Renal cortical epithelial cell (primary cell): Measurements from ENCODE around the gene FUT3. TPM values are rescaled to one million over a fixed set of nuclear protein-coding genes. Genes with fewer than 3 reads are reported as not detected.

Source experiments
- DNase-seq: peaks from one replicate; pipeline ENCODE4 v3.0.0-alpha.2; 2011; ENCODE audit warnings: low read depth
- total RNA-seq: library from RNA; depleted of rRNA; stranded (reverse); fragments of >200 nt; gene quantifications from 2 replicates; pipeline ENCODE4 v1.2.3, GENCODE V29; 2014

The FUT3 gene
- total RNA-seq, 1 donor from 2014 or later = 0.05 TPM

DNA sequence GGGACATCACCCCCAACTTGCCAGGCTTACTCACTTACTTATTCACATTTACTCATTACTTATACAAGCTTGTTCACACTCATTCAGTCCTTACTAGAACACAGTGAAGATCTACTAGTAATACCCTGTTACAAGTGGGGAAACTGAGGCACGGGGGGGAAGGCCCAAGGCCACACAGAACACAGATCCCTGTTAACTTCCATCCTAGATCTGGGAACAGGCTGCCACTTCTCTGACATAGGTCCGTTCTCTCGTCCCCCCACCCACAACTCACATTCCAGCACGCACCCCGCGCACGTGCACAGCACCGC, 47.9 kb downstream of the FUT3 start:
- no peak for DNase-seq

DNA sequence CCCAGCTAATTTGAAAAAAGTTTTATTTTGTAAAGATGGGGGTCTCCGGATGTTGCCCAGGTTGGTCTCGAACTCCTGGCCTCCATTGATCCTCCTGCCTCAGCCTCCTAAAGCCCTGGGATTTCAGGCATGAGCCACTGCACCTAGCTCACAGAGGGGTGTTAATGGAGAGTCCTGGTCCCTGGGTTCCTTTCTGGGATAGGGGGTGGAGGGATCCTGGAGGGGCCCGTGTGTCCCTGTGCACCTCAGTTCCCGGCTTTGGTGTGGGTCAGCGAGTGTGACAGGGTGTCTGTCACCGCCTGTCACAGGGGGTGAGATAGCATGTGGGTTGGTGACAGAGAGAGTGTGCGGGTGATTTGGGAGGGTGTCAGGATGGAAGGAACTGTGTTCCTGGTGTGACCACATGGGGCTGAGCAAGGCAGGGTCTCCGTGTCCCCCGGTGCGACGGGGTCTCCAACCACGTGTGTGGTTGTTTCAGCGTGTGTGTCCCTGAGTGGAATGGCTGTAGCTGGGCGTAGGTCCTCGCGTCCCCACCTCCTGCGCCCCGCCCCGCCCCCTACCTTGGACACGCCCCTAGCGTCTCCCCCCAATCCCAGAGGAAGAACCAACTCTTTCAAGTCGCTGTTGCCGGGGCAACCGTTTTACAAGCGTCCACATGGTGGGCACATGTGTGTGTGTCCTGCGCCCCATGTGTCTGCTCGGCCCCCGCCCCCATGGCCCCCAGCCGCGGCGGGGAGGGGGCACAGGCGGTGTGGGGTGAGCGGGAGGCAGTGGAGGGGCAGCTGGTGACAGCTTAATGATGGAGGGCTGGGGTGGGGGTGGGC, 49.2 kb downstream of the FUT3 start:
- DNase-seq = no peak

DNA sequence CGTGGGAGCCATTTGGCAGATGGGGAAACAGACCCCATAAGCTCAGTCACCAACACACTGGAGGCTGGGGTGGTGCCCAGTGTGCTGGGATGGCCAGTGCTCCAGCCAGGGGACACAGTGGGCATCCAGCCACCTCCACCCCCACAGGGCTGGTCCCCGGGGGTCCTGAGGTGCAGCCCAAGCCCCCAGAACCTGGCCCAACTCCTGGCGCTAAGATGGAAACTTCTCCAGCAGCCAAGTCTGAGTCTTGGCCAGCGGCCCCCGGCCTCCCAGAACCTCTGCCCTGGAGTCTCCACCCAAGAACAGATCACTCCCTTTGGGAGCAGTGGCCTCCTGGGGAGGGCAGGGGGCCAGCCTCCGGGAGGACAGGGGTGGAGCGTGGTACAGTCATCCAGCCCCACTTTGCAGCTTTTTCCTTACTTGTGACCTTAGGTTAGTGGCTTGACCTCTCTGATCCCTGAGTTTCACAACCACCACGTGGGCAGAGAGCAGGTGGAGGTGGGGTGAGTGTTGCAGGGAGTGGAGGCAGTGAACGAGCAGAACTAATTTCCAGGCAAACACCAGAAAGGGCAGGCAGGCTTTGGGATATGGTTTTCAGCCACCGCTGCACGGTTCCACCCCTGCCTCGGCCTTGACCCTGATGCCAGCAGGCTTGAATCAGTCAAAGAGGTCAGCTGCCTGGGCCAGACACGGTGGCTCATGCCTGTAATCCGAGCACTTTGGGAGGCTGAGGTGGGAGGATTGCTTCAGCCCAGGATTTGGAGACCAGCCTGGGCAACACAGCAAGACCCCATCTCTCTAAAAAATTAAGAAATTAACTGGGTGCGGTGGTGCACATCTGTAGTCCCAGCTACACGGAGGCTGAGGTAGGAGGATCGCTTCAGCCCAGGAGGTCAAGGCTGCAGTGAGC, 50.6 kb downstream of the FUT3 start:
- DNase-seq = no peak

DNA sequence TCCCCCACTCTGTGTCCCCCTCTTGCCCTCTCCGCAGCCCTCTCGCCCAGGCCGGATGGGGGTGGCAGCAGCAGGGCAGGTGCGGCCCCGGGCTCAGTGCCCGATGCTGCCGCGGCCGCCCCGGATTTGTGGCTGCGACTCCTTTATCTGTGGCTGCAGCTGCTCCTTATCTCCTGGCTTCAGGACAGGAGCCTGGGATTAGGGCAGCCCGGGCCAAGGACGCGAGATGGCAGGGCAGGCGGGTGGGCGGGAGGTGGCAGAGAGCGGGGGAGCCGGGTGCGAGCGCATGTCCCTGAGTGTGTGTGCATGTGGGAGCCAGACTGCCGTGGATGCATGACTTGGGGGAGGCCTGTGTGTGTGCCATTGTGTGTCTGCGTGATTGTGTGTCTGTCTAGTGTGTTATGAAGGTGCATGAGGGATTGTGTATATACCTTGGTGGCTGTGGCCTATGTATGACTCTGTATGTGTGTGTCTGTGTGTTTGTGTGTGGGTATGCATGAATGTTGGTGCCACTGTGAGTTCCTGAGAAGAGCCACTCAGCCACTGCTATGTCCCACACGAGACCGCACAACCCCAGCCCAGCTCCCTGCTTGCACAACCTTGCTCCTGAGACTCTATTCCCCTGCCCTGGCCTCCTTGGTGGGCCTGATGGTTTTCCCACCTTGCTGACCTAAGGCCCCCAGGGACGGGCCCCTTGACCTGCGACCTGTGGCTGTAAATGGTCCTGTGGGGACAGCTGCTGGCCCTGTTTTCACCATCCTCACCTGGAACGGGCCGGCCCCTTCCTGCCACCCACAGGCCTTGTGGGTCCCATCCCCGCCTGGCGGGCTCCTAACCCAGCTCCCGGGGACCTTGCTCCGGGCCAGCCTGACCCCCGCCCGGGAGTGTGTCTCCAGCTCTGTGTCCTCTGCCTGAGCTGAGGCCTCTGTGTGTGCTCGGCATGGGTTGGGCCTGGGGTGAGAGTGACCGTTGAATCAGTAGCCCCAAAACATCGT, 51.7 kb downstream of the FUT3 start:
- no peak for DNase-seq

DNA sequence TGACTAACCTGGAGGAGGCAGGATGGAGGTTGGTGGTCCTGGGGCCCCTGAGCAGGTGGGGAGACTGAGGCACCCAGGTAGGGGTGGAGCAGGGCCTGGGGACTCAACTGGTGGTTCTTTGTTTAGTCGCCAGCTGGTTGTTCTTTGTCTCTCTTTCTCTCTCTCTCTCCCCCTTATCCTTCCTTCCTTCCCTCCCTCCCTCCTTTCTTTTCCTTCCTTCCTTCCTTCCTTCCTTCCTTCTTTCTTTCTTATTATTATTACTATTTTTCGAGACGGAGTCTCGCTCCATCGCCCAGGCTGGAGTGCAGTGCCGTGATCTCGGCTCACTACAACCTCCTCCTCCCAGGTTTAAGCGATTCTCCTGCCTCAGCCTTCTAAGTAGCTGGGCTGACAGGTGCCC, 53.0 kb downstream of the FUT3 start:
- no peak for DNase-seq

DNA sequence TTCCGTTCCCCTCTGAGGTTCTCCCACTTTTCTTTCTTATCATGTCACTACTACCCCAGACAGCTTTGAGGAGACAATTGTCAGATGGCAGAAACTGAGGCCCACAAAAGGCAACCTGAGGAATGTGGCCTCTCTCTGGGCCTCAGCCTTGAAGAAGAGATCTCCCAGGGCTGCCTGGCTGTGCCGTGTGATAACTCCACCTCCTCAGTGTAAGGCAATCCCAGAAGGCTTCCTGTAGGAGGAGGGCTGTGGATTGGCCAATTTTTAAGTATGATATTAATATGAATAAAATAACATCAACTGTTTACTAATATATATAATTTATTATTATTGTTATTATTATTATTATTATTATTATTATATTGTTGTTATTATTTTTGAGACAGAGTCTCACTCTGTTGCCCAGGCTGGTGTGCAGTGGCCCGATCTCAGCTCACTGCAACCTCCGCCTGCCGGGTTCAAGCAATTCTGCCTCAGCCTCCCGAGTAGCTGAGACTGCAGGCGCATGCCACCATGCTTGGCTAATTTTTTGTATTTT, 55.8 kb downstream of the FUT3 start:
- DNase-seq = no peak

DNA sequence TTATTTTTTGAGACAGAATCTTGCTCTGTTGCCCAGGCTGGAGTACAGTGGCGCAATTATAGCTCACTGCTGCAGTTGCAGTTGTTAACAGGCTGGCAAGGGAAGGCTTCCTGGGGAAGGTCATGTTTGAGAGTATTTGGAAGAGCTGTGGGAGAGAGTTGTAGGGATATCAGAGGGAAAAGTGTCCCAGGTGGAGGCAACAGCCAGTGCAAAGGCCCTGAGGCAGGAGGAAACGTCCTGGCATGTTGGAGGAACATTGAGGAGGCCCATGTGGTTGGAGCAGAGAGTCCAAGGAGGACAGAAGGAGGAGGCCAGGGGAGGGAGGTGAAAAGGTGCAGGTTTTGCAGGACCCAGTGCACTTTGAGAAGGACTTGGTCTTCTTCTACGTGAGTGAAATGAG, 58.1 kb downstream of the FUT3 start:
- no peak for DNase-seq

Other genes with a start within 250 kb of the FUT3 start
- gene SAFB2, start 228.7 kb downstream of the FUT3 start, total RNA-seq = 12.3 and 57.2 TPM in 2 replicates
- 16.5 and 86.8 TPM in 2 replicates for gene SAFB, start 228.4 kb downstream of the FUT3 start, total RNA-seq
- gene MICOS13, start 170.9 kb downstream of the FUT3 start, total RNA-seq = 13.0 and 33.5 TPM in 2 replicates
- gene HSD11B1L, start 170.4 kb downstream of the FUT3 start, total RNA-seq = 9.4 and 22.2 TPM in 2 replicates
- gene RPL36, start 161.2 kb downstream of the FUT3 start, total RNA-seq = 159 and 652 TPM in 2 replicates
- gene LONP1, start 131.3 kb downstream of the FUT3 start, total RNA-seq = 99.3 and 116 TPM in 2 replicates
- gene CATSPERD, start 130.8 kb downstream of the FUT3 start, total RNA-seq = not detected in 2 replicates
- gene PRR22, start 66.7 kb downstream of the FUT3 start, total RNA-seq = 0.15 TPM in 1 of 2 replicates, not detected in the other
- 15.9 and 30.0 TPM in 2 replicates for gene DUS3L, start 60.3 kb downstream of the FUT3 start, total RNA-seq
- gene NRTN, start 46.4 kb downstream of the FUT3 start, total RNA-seq = 0.17 and 0.20 TPM in 2 replicates
- gene FUT6, start 11.7 kb downstream of the FUT3 start, total RNA-seq = 0.05 TPM in 1 of 2 replicates, not detected in the other
- gene FUT5, start 19.1 kb upstream of the FUT3 start, total RNA-seq = not detected in 2 replicates
- 104 and 529 TPM in 2 replicates for gene NDUFA11, start 52.3 kb upstream of the FUT3 start, total RNA-seq
- gene VMAC, start 53.4 kb upstream of the FUT3 start, total RNA-seq = 5.9 and 6.6 TPM in 2 replicates
- 5.3 and 11.5 TPM in 2 replicates for gene CAPS, start 62.8 kb upstream of the FUT3 start, total RNA-seq
- 28.3 and 78.8 TPM in 2 replicates for gene RANBP3, start 126.7 kb upstream of the FUT3 start, total RNA-seq